Glomerular endothelial cell (primary cell): Measurements from ENCODE around the gene TAF11L11. TPM values are rescaled to one million over a fixed set of nuclear protein-coding genes. Genes with fewer than 3 reads are reported as not detected.
"Not testable (repeated sequence)": the region's sequence is repeated elsewhere in the genome, so short reads cannot be mapped to it uniquely, and the experiment has no call there.

ENCODE experiments used
- DNase-seq: peaks from one replicate; pipeline ENCODE4 v3.0.0-alpha.2; 2011; ENCODE audit warnings: low read depth, low spot score; ENCODE audit errors: extremely low read depth
- total RNA-seq: library from RNA; depleted of rRNA; stranded (reverse); fragments of >200 nt; gene quantifications from 2 replicates; pipeline ENCODE4 v1.2.3, GENCODE V29; 2015

The TAF11L11 gene
- not detected in 2 replicates for total RNA-seq

DNA sequence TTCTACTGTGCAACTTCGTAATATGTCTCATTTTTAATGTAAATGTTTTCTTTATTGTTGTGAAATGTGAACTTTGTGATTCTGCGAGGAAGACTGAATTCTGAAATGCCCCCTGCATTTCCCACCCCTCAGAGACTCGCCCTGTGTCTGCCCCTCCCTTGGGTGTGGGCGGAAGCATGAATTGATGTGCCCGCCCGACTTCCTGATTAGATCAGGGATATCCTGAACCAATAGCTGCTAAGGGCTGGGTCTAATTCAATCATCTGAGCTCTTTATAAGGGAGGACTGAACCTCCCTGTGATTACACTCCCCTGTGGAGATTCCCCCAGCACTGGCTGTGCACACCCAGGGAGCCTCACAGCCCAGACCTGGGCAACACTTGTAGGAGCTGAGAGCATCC lies at the start of gene TAF11L11:
Gene TAF11L11 (plus strand): TSS at position 304 of the 400 bp plus-strand sequence.
- not testable (repeated sequence) for DNase-seq

- not testable (repeated sequence) for DNase-seq
Observed at GRCh38 chr5:17585658-17586057, 18.3 kb upstream of the TAF11L11 start, which contains the start of gene TAF11L7. Gene TAF11L7, minus strand, starts transcription at chr5:17585758.

- DNase-seq = not testable (repeated sequence)
Observed at GRCh38 chr5:17590860-17591259, 13.1 kb upstream of the TAF11L11 start, which contains the start of gene TAF11L8. Gene TAF11L8, minus strand, starts transcription at chr5:17590960.

- DNase-seq = not testable (repeated sequence)
Observed at GRCh38 chr5:17594255-17594654, 9.7 kb upstream of the TAF11L11 start, which contains the start of gene TAF11L9. Gene TAF11L9, minus strand, starts transcription at chr5:17594394.

DNA sequence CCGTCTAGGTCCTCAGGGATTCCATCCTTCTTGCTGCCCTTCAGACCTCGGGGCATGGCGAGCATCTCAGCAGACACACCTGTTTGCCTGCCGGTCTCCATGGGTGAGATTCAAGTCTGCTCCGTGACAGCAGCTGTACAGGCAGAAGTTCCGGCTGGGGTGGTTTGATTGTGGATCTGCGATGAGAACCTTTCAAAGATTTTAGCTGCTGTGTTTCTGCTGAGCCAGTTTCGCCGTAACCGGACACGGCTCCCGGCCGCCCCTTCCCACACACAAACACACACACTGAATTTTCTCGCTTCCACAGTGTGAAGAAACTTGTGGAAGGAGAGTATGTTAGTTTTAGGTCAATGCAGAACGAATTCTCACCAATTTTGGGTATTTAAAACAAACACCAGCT lies 6.3 kb upstream of the TAF11L11 start, which contains the start of gene TAF11L10:
Gene TAF11L10 (minus strand): TSS at position 101 of the 400 bp plus-strand sequence.
- not testable (repeated sequence) for DNase-seq

DNA sequence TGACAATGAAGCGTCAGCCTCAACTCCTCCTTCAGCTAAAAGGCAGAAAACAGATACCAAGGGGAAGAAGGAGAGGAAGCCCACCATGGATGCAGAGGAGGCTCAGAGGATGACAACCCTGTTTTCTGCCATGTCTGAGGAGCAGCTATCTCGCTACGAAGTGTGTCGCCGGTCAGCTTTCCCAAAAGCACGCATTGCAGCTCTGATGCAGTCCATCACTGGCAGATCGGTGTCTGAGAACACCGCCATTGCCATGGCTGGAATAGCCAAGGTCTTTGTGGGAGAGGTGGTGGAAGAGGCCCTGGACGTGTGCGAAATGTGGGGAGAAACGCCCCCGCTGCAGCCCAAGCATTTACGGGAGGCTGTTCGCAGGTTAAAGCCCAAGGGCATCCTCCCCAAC lies 968 bp downstream of the TAF11L11 start:
- DNase-seq = no peak

DNA sequence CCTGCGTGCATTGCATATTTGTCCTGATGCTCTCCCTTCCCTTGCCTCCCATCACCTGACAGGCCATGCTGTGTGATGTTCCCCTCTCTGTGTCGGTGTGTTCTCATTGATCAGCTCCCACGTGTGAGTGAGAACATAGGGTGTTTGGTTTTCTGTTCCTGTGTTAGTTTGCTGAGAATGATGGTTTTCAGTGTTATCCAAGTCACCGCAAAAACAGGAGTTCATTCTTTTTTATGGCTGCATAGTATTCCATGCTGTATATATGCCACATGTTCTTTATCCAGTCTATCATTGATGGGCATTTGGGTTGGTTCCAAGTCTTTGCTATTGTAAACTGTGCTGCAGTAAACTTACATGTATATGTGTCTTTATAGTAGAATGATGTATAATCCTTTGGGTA lies 3.5 kb downstream of the TAF11L11 start:
- not testable (repeated sequence) for DNase-seq

GRCh38 chr5:17610092-17610491 lies 6.1 kb downstream of the TAF11L11 start, which contains the start of gene TAF11L12:
Gene TAF11L12, plus strand, starts transcription at chr5:17610392.
- not testable (repeated sequence) for DNase-seq

GRCh38 chr5:17614872-17615605 lies 11.1 kb downstream of the TAF11L11 start:
- DNase-seq = no peak

DNA sequence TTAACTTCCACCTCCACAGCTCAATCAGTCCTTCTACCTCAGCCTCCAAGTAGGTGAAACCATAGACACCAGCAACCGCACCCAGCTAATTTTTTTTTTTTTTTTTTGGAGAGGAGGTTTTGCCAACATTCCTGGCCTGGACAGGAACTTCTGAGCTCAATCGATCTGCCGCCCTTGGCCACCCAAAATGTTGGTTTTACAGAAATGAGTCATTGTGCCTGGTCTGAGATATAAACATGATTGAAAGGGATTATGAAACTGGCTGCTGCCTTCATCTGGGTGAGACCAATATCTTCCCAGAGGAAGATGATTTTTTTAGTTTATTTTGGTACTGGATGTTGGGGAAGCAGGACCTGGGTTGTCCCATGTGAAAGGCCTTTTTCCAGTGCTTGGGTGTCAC lies 15.4 kb downstream of the TAF11L11 start:
- no peak for DNase-seq

GRCh38 chr5:17620627-17621026 lies 16.6 kb downstream of the TAF11L11 start:
- no peak for DNase-seq

- DNase-seq = no peak
Observed at GRCh38 chr5:17625686-17626085, 21.7 kb downstream of the TAF11L11 start.

GRCh38 chr5:17631788-17632187 lies 27.8 kb downstream of the TAF11L11 start, which contains the start of gene TAF11L13:
Gene TAF11L13, plus strand, starts transcription at chr5:17632088.
- DNase-seq = not testable (repeated sequence)

- DNase-seq = no peak
Observed at GRCh38 chr5:17634160-17634559, 30.2 kb downstream of the TAF11L11 start, which contains the start of gene TAF11L14. Gene TAF11L14, plus strand, starts transcription at chr5:17634460.

DNA sequence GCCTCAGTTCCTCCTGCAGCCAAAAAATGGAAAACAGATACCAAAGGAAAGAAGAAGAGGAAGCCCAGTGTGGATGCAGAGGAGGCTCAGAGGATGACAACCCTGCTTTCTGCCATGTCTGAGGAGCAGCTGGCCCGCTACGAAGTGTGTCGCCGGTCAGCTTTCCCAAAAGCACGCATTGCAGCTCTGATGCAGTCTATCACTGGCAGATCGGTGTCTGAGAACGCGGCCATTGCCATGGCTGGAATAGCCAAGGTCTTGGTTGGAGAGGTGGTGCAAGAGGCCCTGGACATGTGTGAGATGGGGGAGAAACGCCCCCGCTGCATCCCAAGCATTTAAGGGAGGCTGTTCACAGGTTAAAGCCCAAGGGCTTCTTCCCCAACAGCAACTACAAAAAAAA lies 45.2 kb downstream of the TAF11L11 start:
- DNase-seq = not testable (repeated sequence)

GRCh38 chr5:17655201-17655759 lies 51.3 kb downstream of the TAF11L11 start:
- DNase-seq = not testable (repeated sequence)

Other genes starting within 250 kb of the TAF11L11 start
- not detected in 2 replicates for gene TAF11L2, start 106.0 kb upstream of the TAF11L11 start, total RNA-seq
- gene TAF11L3, start 85.8 kb upstream of the TAF11L11 start, total RNA-seq = not detected in 2 replicates
- not detected in 2 replicates for gene TAF11L4, start 82.4 kb upstream of the TAF11L11 start, total RNA-seq
- not detected in 2 replicates for gene TAF11L5, start 78.9 kb upstream of the TAF11L11 start, total RNA-seq
- gene TAF11L6, start 75.5 kb upstream of the TAF11L11 start, total RNA-seq = not detected in 2 replicates
- gene TAF11L7, start 18.4 kb upstream of the TAF11L11 start, total RNA-seq = not detected in 2 replicates
- not detected in 2 replicates for gene TAF11L8, start 13.2 kb upstream of the TAF11L11 start, total RNA-seq
- gene TAF11L9, start 9.8 kb upstream of the TAF11L11 start, total RNA-seq = not detected in 2 replicates
- not detected in 2 replicates for gene TAF11L10, start 6.4 kb upstream of the TAF11L11 start, total RNA-seq
- not detected in 2 replicates for gene TAF11L12, start 6.2 kb downstream of the TAF11L11 start, total RNA-seq
- gene TAF11L13, start 27.9 kb downstream of the TAF11L11 start, total RNA-seq = not detected in 2 replicates
- not detected in 2 replicates for gene TAF11L14, start 30.3 kb downstream of the TAF11L11 start, total RNA-seq